Measurements from ENCODE around the gene COL9A3. TPM values are rescaled to one million over a fixed set of nuclear protein-coding genes. Genes with fewer than 3 reads are reported as not detected.

The COL9A3 gene
- total RNA-seq, 1 donor = not detected

DNA sequence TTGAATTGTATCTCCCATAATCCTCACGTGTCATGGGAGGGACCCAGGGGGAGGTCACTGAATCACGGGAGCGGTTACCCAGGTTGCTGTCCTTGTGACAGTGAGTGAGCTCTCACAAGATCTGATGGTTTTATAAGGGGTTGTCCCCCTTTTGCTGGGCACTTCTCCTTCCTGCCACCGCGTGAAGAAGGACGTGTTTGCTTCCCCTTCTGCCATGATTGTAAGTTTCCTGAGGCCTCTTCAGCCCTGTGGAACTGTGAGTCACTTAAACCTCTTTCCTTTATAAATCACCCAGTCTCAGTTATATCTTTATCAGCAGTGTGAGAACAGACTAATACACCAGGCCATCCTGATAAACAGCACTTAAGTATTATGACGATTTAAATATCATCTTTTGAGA, 29.5 kb upstream of the COL9A3 start:
- no peak for TF ChIP-seq CTCF (IDR thresholded peaks at IDR 0.05; ENCODE audit: extremely low read depth, low read depth, low read length)
- DNase-seq (ENCODE audit: insufficient read length, low spot score, missing footprints) = no peak
- Histone ChIP-seq H3K27ac (ENCODE audit: low read depth, low read length) (no peak overlapping the region), H3K9me3 (ENCODE audit: low read depth, low read length) (no peaks in the 10 kb centered on the region), H2AFZ (ENCODE audit: low read length) (no peak overlapping the region), H3K4me2 (ENCODE audit: insufficient read depth, low read length) (no peak overlapping the region), H3K79me2 (ENCODE audit: insufficient read depth, low read length) (no peaks in the 10 kb centered on the region), H3K27me3 (ENCODE audit: insufficient read depth, low read length) (peaks cover 21% of the 10 kb centered on the region), H4K20me1 (ENCODE audit: insufficient read depth, low read length) (no peaks in the 10 kb centered on the region), H3K4me1 (ENCODE audit: insufficient read depth, low read length) (no peaks in the 10 kb centered on the region), H3K4me3 (ENCODE audit: insufficient read depth, low read length) (no peak overlapping the region), H3K36me3 (ENCODE audit: insufficient read depth, low read length) (no peaks in the 10 kb centered on the region)

DNA sequence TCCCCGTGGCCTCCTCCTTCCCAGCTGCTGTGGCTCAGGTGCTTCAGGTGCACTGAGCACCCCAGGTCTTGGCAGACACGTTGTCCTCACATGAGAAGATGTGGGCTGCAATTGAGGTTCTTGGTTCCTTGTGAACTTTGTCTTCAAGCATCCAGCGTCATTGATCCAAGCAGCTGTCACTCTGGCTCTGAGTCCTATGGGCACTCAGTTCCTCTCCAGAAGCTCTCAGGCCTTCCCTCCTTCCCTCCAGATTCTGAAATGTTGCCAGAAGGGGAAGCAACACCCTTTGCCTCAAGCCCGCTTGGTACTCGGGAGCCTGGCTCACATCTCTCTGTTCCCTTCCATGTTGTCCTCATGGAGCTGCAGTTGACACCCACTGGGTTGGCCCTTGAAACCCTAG, 29.0 kb upstream of the COL9A3 start:
- DNase-seq (ENCODE audit: insufficient read length, low spot score, missing footprints) = no peak
- Histone ChIP-seq H3K4me3 (ENCODE audit: insufficient read depth, low read length) (no peak overlapping the region), H2AFZ (ENCODE audit: low read length) (no peak overlapping the region), H3K36me3 (ENCODE audit: insufficient read depth, low read length) (no peaks in the 10 kb centered on the region), H3K27me3 (ENCODE audit: insufficient read depth, low read length) (peaks cover 21% of the 10 kb centered on the region), H3K79me2 (ENCODE audit: insufficient read depth, low read length) (no peaks in the 10 kb centered on the region), H3K9me3 (ENCODE audit: low read depth, low read length) (no peaks in the 10 kb centered on the region), H4K20me1 (ENCODE audit: insufficient read depth, low read length) (no peaks in the 10 kb centered on the region), H3K4me1 (ENCODE audit: insufficient read depth, low read length) (no peaks in the 10 kb centered on the region), H3K27ac (ENCODE audit: low read depth, low read length) (no peak overlapping the region), H3K4me2 (ENCODE audit: insufficient read depth, low read length) (no peak overlapping the region)
- TF ChIP-seq CTCF (IDR thresholded peaks at IDR 0.05; ENCODE audit: extremely low read depth, low read depth, low read length) = no peak

DNA sequence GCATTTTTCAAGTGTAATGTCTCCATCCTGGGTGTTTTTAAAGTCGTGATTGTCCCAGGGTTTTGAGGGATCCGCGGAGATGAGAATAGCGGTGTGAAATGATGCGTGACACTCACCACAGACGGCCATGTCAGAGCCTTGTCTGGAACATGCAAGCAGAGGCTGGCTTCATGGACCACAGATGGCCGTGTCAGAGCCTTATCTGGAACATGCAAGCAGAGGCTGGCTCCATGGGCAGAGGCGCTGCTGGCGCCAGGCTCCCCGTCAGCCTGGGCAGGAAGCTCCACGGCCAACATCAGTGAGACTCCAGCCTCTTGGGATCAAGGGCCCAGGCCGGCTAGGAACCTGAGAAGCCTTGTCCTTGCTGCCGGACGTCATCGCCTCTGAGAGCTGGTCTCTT, 28.2 kb upstream of the COL9A3 start:
- Histone ChIP-seq H3K27ac (ENCODE audit: low read depth, low read length) (no peak overlapping the region), H3K79me2 (ENCODE audit: insufficient read depth, low read length) (no peaks in the 10 kb centered on the region), H4K20me1 (ENCODE audit: insufficient read depth, low read length) (no peaks in the 10 kb centered on the region), H3K4me3 (ENCODE audit: insufficient read depth, low read length) (no peak overlapping the region), H3K9me3 (ENCODE audit: low read depth, low read length) (no peaks in the 10 kb centered on the region), H2AFZ (ENCODE audit: low read length) (no peak overlapping the region), H3K27me3 (ENCODE audit: insufficient read depth, low read length) (peaks cover 21% of the 10 kb centered on the region), H3K36me3 (ENCODE audit: insufficient read depth, low read length) (no peaks in the 10 kb centered on the region), H3K4me2 (ENCODE audit: insufficient read depth, low read length) (no peak overlapping the region), H3K4me1 (ENCODE audit: insufficient read depth, low read length) (peaks cover under 1% of the 10 kb centered on the region)
- no peak for DNase-seq (ENCODE audit: insufficient read length, low spot score, missing footprints)
- no peak for TF ChIP-seq CTCF (IDR thresholded peaks at IDR 0.05; ENCODE audit: extremely low read depth, low read depth, low read length)

DNA sequence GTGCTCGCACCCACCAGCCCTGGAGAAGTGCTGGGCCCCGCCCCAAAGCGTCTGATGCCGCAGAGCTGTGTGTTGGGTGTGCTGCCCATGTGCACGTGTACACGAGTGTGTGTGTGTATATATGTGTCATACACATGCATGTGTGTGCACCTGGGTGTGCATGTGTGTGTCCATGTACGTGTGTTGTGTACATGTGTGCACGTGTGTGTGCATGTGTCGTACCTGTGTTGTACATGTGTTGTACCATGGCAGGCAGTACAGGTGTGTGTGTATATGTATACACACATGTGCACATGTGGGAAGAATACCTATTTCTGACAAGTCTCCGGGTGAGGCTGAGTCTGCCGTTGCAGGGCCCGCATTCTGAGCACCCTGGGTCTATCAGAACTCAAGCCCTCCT, 26.8 kb upstream of the COL9A3 start:
- Histone ChIP-seq H3K4me3 (ENCODE audit: insufficient read depth, low read length) (no peak overlapping the region), H3K9me3 (ENCODE audit: low read depth, low read length) (no peaks in the 10 kb centered on the region), H3K36me3 (ENCODE audit: insufficient read depth, low read length) (no peaks in the 10 kb centered on the region), H3K27me3 (ENCODE audit: insufficient read depth, low read length) (peaks cover 21% of the 10 kb centered on the region), H2AFZ (ENCODE audit: low read length) (no peak overlapping the region), H3K4me1 (ENCODE audit: insufficient read depth, low read length) (peaks cover 4% of the 10 kb centered on the region), H3K27ac (ENCODE audit: low read depth, low read length) (no peak overlapping the region), H3K4me2 (ENCODE audit: insufficient read depth, low read length) (no peak overlapping the region), H3K79me2 (ENCODE audit: insufficient read depth, low read length) (no peaks in the 10 kb centered on the region), H4K20me1 (ENCODE audit: insufficient read depth, low read length) (no peaks in the 10 kb centered on the region)
- no peak for TF ChIP-seq CTCF (IDR thresholded peaks at IDR 0.05; ENCODE audit: extremely low read depth, low read depth, low read length)
- no peak for DNase-seq (ENCODE audit: insufficient read length, low spot score, missing footprints)
